ACC112 (cell line): ENCODE data around the gene PCNX2.

Source experiments
- H2AFZ ChIP-seq: fragments of 200-600 bp; sonication (generic); one replicate; pipeline ENCODE4 v1.6.0; 2017; ENCODE audit warnings: antibody characterized with exemption, low read length; ENCODE audit not compliant: unreplicated experiment
- H3K27ac ChIP-seq: fragments of 200-600 bp; sonication (generic); 2 replicates; pipeline ENCODE4 v1.5.1; 2014; ENCODE audit warnings: low read depth, mild to moderate bottlenecking, antibody characterized with exemption, low read length, moderate library complexity
- H3K27me3 ChIP-seq: fragments of 200-600 bp; sonication (generic); 2 replicates; pipeline ENCODE4 v1.6.1; 2014; ENCODE audit warnings: mild to moderate bottlenecking, antibody characterized with exemption, low read length, moderate library complexity, mixed read lengths; ENCODE audit not compliant: insufficient read depth
- H3K36me3 ChIP-seq: fragments of 200-600 bp; sonication (generic); 2 replicates; pipeline ENCODE4 v1.6.1; 2016; ENCODE audit warnings: mild to moderate bottlenecking, antibody characterized with exemption, low read length, moderate library complexity, mixed read lengths; ENCODE audit not compliant: insufficient read depth
- H3K4me1 ChIP-seq: fragments of 200-600 bp; sonication (generic); one replicate; pipeline ENCODE4 v1.6.1; 2016; ENCODE audit warnings: low read length, mixed read lengths; ENCODE audit not compliant: insufficient read depth, unreplicated experiment, control insufficient read depth
- H3K4me3 ChIP-seq: fragments of 200-600 bp; sonication (generic); 2 replicates; pipeline ENCODE4 v1.5.1; 2014; ENCODE audit warnings: mild to moderate bottlenecking, low read depth, low read length
- H3K79me2 ChIP-seq: fragments of 200-600 bp; sonication (generic); one replicate; pipeline ENCODE4 v1.6.0; 2016; ENCODE audit warnings: low read length; ENCODE audit not compliant: control insufficient read depth, unreplicated experiment, insufficient read depth

The PCNX2 gene

DNA sequence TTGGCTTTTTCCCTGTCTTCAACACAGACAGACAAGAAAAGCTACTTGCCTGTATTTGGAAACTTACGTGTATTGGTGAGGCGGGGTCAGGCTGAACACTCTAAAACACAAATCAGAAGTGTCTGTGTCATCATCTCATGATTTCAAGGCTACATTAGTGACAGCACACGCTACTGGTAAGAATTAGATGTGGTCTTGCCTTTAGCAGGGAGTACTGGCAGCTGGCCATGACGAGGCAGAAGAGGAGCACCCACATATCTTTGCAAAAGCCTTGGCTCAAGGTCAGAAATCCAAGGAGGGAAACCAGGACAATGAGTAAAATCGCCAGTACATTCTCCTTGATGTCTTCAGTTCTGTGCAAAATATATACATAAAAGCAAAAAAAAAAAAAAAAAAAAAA lies 77.7 kb downstream of the PCNX2 start:
- no peaks in the 10 kb centered on the region for H3K4me1 ChIP-seq
- H3K4me3 ChIP-seq, result no peak overlapping the region
- H3K36me3 ChIP-seq, result peaks cover 15% of the 10 kb centered on the region; the same call in 1 of the 2 replicates
- H3K27me3 ChIP-seq, result no peaks in the 10 kb centered on the region
- no peak overlapping the region for H3K27ac ChIP-seq
- H2AFZ ChIP-seq, result no peak overlapping the region
- H3K79me2 ChIP-seq, result no peaks in the 10 kb centered on the region

DNA sequence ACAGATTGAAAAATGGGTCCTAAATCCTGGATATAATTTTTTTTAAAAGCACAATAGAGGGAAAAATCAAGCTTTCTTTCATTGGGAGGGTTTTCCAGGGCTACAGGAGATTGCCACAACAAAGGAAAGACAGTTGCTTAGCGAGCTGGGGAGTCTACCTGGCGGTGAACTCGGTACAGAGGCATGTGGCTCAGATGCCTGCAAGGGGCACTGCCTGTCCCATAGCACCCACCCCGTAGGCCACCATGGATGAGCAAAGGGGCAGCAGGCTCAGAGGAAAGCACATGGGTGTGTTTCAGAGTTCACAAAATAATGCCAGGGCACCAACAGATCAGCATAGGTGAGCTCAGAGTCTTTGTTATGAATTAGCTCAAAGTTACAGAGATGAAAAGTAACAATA lies 79.5 kb downstream of the PCNX2 start:
- H3K27me3 ChIP-seq, result no peaks in the 10 kb centered on the region
- H2AFZ ChIP-seq, result no peak overlapping the region
- peaks cover 11% of the 10 kb centered on the region; the same call in 1 of the 2 replicates for H3K36me3 ChIP-seq
- no peak overlapping the region for H3K27ac ChIP-seq
- H3K4me3 ChIP-seq, result no peak overlapping the region
- H3K79me2 ChIP-seq, result no peaks in the 10 kb centered on the region
- no peaks in the 10 kb centered on the region for H3K4me1 ChIP-seq

DNA sequence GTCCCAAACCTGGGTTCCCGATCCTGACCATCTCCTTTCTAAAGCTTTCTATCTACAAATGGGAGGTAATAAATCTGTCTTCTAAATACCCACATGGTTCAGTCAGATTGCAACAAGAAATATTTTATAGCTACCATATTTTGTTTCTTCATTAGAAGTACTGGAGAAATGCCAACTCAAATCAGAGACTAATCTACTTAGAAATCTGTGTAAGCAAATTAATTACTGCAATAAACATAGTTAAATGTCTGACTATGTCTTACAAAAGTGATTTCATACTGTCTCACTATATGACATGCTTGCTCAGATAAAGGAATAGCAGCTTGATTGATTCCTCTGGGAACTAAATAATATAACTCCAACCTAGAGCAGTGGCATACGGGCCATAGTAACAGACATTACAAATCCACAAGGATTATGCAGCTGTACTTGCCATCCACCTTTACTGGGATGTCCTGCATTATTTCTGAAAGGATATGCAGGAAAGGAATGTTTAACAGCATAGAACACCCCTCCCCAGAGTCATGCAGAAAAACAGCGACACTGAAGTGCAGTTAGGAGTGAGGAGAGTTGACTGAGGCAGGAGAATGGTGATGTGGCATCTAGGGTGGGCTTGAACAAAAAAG lies 80.3 kb downstream of the PCNX2 start:
- H3K4me1 ChIP-seq, result no peaks in the 10 kb centered on the region
- H2AFZ ChIP-seq, result no peak overlapping the region
- H3K27me3 ChIP-seq, result no peaks in the 10 kb centered on the region
- H3K36me3 ChIP-seq, result peaks cover 4% of the 10 kb centered on the region; the same call in 1 of the 2 replicates
- no peak overlapping the region for H3K27ac ChIP-seq
- H3K4me3 ChIP-seq, result no peak overlapping the region
- no peaks in the 10 kb centered on the region for H3K79me2 ChIP-seq

DNA sequence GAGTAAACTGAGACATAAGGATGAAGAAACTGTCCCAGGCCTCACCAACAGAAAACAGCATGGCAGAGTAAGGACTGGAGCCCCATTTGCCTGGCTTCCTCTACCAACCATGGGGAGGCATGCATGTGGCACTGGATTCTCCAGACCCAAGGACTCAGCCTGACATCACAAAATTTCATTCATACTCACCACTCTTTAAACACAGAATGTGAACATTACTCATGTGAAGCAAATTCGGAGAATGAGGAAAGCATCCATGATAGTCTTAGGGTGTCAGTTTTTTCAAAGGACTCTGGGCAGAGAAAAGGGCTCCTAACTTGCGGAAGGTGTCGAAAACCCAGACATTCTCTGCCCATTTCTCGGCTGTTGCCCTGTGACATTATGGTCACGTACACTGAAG lies 83.9 kb downstream of the PCNX2 start:
- Histone ChIP-seq H3K36me3 (no peaks in the 10 kb centered on the region; the same call in 1 of the 2 replicates), H3K79me2 (no peaks in the 10 kb centered on the region), H3K27me3 (no peaks in the 10 kb centered on the region), H3K27ac (no peak overlapping the region), H3K4me3 (no peak overlapping the region), H2AFZ (no peak overlapping the region), H3K4me1 (no peaks in the 10 kb centered on the region)

DNA sequence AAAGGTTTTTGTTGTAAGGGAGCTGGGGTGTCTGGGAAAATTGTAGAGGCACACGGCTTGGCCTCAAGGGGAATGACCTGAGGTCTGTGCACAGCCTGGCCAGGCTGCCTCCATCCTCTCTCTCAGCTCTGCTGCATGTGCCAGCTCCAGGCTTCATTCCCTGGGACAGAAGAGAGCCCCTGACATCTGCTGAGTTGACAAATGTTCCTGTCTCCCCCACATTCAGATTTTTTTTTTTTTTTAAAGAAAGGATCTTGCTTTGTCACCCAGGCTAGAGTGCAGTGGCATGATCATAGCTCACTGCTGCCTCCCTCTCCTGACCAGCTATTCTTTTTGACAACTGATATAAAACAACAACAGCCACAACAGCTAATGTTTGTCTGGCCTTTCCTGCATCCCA lies 84.4 kb downstream of the PCNX2 start:
- no peaks in the 10 kb centered on the region for H3K79me2 ChIP-seq
- no peaks in the 10 kb centered on the region for H3K27me3 ChIP-seq
- H3K27ac ChIP-seq, result no peak overlapping the region
- H3K36me3 ChIP-seq, result no peaks in the 10 kb centered on the region; the same call in 1 of the 2 replicates
- H2AFZ ChIP-seq, result no peak overlapping the region
- no peaks in the 10 kb centered on the region for H3K4me1 ChIP-seq
- H3K4me3 ChIP-seq, result no peak overlapping the region

DNA sequence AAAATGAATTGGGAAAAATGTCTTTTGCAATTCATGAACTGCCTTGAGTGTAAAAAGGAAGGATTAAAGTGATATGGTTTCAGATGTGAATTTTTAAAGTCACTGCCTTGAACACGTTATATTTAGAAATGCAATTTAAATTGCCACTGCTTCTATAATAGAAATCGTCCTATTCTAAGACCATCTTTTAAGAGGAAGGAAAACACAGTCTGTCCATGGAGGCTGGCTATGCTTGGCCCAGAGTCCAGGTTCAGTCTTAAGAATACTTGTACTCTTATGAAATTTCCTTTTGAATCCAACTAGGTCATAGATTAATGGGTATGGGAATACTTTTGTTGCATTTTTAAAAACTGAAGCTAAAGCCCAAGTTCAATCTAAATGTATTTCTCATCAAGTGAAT lies 86.0 kb downstream of the PCNX2 start:
- Histone ChIP-seq H3K36me3 (no peaks in the 10 kb centered on the region; the same call in 1 of the 2 replicates), H3K4me3 (no peak overlapping the region), H3K4me1 (no peaks in the 10 kb centered on the region), H2AFZ (no peak overlapping the region), H3K79me2 (no peaks in the 10 kb centered on the region), H3K27ac (no peak overlapping the region), H3K27me3 (no peaks in the 10 kb centered on the region)

DNA sequence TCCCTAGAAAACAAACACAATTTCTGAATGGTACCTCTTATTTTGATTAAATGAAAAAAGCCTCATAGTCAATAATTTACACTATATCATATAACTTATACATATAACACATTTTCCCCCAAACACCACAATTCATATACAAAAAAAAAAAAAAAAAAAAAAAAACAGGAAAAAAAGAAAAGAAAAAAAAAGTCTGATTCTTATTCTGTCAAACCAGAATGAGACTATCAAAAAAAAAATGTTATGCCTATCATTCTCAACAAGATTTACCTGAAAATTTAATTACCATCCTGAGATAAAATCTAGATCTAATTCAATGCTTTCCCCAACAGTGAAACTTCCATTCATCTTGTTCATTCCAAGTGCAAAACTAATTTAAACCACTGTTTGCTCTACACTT lies 86.8 kb downstream of the PCNX2 start:
- no peaks in the 10 kb centered on the region for H3K27me3 ChIP-seq
- H2AFZ ChIP-seq, result no peak overlapping the region
- no peaks in the 10 kb centered on the region for H3K79me2 ChIP-seq
- H3K27ac ChIP-seq, result no peak overlapping the region
- H3K4me3 ChIP-seq, result no peak overlapping the region
- no peaks in the 10 kb centered on the region for H3K4me1 ChIP-seq
- H3K36me3 ChIP-seq, result no peaks in the 10 kb centered on the region; the same call in 1 of the 2 replicates

DNA sequence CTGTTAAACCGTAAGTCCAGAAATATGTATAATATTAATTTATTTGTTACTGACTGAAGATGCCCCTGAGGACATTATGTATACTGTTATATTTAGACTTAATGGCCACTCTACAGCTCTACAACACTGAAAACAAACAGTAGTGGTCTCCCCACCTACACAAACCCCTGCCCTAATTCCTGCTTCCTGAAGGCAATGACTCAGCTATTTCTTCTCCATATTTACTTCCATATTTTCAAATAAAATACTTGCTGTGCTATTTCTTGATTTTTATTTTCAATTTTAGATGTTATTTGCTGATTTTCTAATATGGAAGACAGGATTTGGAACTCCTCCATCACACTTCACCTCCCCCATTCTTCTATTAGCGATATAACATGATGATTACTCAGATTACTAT lies 97.6 kb downstream of the PCNX2 start:
- Histone ChIP-seq H3K36me3 (peaks cover 49% of the 10 kb centered on the region), H3K27me3 (no peaks in the 10 kb centered on the region), H2AFZ (no peak overlapping the region), H3K4me1 (peaks cover 8% of the 10 kb centered on the region), H3K4me3 (no peak overlapping the region), H3K79me2 (no peaks in the 10 kb centered on the region), H3K27ac (no peak overlapping the region)

DNA sequence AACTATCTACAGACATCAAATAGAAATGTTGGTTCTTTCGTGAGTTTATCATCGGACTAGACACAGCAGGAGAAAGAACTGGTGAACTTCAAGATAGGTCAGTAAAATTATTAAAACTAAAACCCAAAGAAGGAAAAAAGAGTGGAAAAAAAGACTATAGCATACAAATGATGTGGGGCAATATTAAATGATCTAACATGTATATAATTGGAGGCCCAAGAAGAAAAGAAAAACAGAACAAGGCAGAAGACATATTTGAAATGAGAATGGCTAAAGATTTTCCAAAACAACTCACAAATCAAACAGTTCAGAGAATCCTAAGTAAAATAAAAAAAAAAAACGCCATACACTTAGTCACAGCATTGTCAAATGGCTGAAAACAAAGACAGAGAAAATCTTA lies 101.8 kb downstream of the PCNX2 start:
- H3K36me3 ChIP-seq, result peaks cover 49% of the 10 kb centered on the region
- H2AFZ ChIP-seq, result no peak overlapping the region
- H3K79me2 ChIP-seq, result no peaks in the 10 kb centered on the region

DNA sequence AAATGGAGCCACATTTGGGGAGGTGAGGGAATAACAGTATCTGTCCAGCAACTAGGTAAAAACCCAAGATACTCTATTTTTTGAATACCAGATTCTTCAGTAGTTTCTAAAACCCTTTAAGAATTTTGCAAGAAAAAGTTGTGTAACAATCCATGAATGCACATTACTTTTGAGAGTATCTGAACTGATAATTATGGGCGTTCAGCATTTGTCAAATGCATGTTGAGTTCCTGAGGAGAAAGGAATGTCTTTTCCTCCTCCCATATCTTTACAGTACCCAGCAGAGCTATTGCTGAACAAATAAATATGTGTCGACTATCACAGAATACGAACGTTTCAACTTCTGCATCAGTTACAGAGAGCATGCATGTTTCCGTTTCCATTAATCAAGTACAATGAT lies 104.5 kb downstream of the PCNX2 start:
- Histone ChIP-seq H3K27ac (no peak overlapping the region), H2AFZ (no peak overlapping the region), H3K36me3 (peaks cover 26% of the 10 kb centered on the region), H3K27me3 (no peaks in the 10 kb centered on the region), H3K4me3 (no peak overlapping the region), H3K79me2 (no peaks in the 10 kb centered on the region), H3K4me1 (no peaks in the 10 kb centered on the region)

More for the DNA sequence above, 101.8 kb downstream of the PCNX2 start:
- Histone ChIP-seq H3K4me1 (no peaks in the 10 kb centered on the region), H3K27me3 (no peaks in the 10 kb centered on the region), H3K27ac (no peak overlapping the region), H3K4me3 (no peak overlapping the region)

DNA sequence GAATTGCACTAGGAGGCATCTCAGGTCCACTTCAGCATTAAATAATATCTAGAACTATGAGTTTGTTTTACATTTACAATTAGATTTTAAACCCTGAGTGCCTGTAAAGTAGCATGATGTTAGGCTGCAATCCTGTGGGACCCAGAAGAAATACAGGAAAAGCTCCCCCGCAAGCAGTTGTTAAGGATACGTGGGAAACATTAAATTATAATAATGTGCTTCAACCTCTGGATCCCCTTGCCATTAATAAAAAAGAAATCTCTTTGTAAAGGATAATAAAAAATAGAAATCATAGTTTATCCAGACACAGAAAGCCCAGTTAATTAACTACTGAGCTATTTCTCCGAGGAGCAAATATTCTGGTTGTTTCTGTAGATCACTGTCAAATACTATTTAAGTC lies 106.0 kb downstream of the PCNX2 start:
- Histone ChIP-seq H3K4me1 (no peaks in the 10 kb centered on the region), H2AFZ (no peak overlapping the region), H3K27ac (no peak overlapping the region), H3K4me3 (no peak overlapping the region), H3K79me2 (no peaks in the 10 kb centered on the region), H3K27me3 (no peaks in the 10 kb centered on the region), H3K36me3 (peaks cover 15% of the 10 kb centered on the region)
